ENCODE measurements around the gene LMTK3.
"Not testable (repeated sequence)": the region's sequence is repeated elsewhere in the genome, so short reads cannot be mapped to it uniquely, and the experiment has no call there.

LMTK3 gene

DNA sequence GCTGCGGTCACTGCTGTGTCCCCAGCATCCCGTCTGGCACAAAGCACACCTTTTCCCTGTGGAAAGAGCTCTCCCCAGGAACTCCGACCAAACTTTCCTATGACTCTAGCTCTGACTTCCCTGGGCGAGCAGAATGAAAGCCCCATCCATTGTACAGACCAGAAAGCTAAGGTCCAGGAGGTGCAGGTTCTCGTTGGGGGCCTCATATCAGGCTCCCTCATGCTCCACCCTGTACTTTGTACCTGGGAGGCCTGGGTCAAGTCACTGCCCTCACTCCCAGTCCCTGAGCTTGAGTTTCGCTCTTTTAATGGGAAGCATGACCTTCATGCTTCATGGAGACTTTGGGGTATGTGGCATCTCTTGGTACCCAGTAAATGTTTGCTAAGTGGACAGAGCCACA lies 24.1 kb downstream of the LMTK3 start:
- no peak for DNase-seq

DNA sequence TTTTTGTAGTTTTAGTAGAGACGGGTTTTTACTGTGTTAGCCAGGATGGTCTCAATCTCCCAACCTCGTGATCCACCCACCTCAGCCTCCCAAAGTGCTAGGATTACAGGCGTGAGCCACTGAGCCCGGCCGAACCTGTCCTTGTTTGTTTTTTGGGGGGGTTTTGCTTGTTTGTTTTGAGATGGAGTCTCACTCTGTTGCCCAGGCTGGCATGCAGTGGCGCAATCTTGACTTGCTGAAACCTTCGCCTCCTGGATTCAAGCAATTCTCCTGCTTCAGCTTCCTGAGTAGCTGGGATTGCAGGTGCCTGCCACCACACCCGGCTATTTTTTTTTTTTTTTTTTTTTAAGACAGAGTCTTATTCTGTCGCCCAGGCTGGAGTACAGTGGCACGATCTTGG lies 24.9 kb downstream of the LMTK3 start:
- not testable (repeated sequence) for DNase-seq

DNA sequence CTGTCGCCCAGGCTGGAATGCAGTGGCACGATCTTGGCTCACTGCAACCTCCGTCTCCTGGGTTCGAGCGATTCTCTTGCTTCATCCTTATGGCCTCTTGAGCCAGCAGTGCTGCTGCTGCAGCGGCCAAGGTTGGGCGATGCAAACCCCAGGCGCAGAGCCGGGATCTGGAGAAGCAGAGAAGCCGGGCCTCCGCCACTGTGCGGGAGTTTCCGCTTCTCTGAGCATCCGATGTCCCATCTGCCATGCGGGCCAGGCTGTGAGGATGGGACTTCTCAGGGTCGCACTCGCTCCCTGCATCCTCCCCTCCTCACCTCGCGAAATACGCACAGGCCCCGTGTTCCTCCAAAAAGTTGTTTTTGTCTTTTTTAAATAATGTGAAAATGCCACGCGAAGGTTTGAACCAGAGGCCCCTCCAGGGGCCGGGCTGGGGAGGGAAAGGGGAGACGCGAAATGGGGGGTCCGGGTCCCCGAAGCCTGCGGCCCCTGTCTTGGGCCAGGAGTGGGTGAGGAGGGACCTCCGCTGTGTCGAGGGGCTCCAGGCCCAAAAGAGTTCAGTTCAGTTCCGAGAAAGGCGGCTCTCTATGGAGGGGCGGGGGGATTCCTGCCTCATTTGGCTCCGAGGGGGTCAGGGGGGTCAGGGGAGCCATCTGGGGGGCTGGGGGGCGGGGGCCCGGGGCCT lies 26.6 kb downstream of the LMTK3 start:
- DNase-seq, result no peak

DNA sequence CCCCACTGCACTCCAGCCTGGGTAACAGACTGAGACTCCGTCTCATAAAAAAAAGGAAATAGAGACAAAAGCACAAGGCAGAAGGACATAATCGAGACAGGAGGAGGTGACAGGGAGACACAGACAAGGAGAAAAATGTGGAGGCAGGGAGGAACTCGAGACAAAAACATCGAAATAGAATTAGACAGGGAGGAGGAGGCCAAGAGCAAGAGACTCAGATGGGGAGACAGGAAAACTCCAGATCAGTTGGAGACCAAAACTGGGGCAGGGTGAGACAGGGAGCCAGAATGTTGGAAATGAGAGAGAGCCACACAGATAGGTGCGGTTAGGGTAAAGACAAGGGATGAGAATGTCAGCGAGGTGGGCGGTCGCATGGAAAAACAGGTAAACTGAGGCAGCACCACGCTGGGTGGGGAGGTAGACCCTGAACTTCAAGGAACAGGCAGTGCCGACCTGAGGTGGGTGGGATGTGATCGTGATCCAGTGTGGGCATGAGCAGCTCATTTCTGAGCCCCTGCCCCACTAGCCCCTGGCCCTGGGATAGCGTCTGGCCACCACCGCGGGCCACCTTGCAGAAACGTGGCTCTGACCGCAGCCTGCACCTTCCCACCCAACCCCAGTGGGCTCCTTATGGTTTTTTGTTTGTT lies 27.3 kb downstream of the LMTK3 start:
- no peak for DNase-seq

DNA sequence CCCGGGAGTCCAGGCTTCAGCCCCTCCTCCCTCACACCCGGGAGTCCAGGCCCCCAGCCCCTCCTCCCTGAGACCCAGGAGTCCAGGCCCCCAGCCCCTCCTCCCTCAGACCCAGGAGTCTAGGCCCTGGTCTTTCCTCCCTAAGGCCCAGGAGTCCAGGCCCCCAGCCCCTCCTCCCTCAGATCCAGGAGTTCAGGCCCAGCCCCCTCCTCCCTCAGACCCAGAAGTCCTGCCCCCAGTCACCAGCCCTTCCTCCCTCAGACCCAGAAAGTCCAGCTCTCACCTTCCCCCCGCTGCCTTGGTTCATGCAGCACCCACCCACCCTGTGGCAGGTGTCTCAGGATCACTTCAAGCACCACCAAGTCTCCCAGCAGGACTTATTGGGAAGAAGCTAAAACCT lies 28.3 kb downstream of the LMTK3 start:
- no peak for DNase-seq

DNA sequence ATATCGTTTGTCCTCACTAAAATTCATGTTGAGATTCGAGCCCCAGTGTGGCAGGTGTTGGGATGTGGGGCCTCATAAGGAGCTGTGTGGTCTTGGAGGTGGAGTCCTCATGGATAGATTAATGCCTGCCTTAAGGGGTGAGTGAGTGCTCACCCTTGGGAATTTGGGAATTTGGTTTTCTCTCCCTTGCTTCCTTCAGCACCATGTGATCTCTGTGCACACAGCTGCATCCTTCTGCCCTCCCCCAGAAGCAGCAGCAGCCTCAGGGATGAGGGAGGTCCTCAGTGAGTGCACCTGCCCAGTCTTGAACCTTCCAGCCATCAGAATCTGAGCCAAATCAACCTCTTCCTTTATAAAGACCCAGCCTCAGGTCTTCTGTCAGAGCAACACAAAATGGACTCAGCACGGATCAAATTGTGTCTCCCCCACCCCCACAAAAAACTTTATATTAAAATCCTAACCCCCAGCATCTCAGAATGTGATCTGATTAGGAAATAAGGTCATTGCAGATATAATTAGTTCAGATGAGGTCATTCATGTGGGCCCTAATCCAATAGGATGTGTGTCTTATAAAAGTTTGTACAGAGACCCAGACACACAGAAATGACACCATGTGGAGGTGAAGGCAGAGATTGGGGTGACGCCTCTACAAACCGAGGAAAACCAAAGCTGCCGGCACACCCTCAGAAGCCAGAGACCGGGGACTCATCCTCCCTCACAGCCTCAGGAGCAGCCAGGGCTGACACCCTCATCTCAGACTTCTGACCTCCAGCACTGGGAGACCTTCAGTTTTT lies 29.6 kb downstream of the LMTK3 start:
- DNase-seq, result no peak

DNA sequence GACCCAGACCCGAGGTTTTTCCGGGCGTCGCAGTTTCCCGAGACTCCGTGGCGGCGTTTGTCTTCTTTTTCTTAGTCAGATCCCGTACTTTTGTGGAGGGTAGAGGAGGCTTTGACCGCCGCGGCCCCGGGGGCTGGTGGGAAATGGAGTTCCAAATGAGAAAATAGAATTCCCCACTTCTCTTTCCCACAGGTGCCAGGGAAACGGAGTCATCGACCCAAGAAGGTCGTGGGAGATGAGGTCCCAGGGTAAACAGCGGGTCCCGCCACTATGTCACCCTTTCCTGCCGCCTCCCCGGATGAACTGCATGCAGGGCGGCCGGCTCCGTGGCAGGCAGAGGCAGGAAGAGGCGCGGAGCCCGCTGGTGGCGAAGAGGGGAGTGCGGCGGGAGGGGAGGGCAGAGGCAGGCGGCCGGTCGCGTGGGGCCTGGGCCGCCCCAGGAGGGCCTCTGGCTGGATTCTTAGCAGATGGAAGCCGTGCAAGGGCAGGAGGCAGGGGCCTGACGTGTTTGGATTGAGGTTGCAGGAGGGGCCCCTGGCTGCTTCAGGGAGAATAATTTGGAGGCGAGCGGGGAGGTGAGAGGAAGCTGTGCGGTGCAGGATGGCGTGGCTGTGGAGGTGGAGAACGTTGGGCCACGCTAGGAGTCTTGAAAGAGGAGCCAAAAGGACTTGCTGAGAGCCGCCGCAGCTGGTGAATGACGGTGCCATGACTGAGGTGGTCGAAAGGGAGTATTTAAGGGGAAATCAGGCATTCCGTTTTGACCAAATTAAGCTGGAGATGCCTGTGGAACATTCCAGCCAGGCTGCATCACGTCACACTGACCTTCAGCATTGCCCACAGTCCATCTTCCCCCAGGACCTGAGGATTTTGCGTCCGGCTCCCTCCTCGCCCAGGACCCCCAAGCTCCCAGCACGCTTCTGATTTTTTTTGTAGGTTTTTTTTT lies 30.8 kb downstream of the LMTK3 start:
- no peak for DNase-seq

DNA sequence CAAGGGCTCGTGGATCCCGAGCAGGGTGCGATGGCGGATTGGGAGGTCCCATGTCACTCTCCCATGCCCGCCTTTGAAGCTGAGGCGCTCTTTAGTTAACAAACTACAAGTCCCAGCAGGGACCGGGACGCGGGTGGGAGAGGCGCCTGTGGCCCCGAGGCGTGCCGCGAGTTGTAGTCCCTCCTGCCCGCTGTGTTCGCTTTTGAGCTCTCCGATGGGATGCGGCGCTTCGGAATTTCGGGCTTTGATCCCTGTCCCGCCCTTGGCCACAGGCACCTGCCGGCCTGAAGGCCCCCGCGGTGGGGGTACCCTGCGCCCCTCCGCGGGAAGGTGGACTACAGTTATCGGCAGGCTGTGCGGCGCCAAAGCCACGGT lies 31.5 kb downstream of the LMTK3 start:
- no peak for DNase-seq

DNA sequence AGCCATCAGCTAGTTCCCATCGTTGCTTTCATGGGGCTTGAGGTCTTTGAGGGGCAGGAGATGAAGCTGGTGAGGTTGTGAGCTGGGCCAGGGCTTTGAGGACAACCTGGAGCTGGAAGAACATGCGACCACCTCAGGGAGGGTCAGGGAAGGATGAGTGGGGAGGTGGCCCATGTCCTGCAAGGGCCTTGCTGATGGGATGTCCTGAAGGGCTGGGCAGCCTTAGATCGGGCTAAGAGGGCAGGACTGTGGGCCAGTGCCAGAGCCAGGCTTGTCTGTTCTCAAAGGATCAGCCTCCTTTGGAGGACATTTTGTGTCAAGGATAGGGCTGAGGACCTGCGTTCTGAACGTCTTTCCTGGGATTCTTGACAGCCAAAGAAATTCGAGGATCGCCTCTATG lies 31.9 kb downstream of the LMTK3 start:
- no peak for DNase-seq

DNA sequence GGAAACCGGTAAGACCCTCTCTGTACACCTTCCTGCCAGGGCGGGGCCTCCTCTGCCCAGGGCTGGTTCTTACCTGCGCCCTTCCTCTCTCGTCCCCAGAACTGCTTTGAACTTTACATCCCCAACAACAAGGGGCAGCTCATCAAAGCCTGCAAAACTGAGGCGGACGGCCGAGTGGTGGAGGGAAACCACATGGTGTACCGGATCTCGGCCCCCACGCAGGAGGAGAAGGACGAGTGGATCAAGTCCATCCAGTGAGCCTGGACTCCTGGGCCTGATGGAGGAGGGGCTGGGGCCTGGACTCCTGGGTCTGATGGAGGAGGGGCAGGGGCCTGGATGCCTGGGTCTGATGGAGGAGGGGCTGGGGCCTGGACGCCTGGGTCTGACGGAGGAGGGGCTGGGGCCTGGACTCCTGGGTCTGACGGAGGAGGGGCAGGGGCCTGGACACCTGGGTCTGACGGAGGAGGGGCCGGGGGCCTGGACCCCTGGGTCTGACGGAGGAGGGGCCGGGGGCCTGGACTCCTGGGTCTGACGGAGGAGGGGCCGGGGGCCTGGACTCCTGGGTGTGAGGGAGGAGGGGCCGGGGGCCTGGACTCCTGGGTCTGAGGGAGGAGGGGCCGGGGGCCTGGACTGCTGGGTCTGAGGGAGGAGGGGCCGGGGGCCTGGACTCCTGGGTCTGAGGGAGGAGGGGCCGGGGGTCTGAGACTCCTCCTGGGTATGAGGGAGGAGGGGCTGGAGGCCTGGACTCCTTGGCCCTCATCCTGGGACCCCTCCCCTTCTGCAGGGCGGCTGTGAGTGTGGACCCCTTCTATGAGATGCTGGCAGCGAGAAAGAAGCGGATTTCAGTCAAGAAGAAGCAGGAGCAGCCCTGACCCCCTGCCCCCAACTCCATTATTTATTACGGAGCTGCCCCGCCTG lies 33.0 kb downstream of the LMTK3 start:
- no peak for DNase-seq

DNA sequence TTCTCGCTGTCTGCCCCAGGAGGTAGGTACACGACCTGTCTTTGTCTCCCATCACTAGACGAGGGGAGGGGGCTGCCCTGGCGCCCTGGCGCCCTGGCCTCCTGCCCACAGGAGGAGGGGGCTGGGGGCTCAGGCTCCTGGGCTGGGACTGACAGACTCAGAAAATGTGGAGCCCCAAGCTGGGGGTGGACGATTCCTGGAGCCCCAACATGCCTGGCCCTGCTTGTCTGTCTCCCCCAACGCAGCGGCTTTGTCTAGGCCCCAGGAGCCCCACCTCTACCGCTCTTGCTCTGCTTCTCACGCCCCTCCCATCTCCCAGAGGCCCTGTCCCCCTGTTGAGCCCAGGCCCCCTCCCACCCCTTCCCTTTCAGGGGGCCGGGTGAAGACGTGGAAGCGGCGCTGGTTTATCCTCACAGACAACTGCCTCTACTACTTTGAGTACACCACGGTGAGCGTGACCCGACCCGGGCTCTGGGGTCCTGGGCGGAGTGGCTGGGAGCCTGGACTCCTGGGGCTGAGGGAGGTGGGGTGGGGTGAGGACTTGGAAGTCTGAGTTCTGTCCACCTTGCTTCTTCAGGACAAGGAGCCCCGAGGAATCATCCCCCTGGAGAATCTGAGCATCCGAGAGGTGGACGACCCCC lies 33.8 kb downstream of the LMTK3 start:
- no peak for DNase-seq

DNA sequence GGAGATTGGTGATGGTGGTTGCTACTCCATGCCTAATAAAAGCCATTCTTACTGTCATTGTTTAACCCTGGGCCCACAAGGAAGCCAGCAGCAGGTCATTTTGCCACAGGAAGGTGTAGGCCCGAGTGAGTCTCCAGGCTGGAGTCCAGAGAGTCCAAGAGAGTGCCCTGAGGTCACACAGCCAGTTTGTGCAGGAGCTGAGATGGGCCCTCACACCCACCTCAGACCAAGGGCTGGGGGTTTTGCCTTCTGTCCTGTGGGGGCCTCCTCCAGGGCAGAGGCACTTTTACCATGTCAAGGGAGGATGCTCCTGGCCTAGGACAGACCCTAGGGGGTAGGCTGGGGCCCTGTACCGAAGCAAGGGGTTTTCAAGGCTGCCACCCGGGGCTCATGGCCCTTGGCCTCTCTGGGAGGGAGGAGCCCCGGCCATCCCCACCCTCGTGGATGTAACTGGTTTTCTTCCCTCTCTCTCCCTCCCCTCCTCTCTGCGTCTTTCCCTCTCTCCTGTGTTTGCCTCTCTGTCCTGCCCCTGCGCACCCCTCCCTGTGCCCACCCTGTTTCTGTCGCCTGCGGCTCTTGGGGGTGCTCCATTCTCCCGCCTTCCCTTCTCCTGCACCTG lies 34.5 kb downstream of the LMTK3 start:
- DNase-seq, result no peak

DNA sequence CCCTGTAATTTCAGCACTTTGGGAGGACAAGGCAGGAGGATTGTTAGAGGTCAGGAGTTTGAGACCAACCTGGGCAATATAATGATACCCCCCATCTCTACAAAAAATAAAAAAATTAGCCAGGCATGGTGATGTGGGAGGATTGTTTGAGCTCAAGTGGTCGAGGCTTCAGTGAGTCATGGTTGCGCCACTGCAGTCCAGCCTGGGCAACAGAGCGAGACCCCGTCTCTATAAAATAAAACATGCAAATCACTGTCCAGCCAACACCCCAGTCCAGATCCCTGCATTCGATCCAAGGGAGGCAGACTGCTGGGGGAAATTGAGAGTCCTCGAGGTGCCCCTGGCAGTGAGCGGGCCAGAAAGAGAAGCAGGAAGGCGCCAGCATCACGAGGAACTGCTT lies 35.5 kb downstream of the LMTK3 start:
- no peak for DNase-seq

DNA sequence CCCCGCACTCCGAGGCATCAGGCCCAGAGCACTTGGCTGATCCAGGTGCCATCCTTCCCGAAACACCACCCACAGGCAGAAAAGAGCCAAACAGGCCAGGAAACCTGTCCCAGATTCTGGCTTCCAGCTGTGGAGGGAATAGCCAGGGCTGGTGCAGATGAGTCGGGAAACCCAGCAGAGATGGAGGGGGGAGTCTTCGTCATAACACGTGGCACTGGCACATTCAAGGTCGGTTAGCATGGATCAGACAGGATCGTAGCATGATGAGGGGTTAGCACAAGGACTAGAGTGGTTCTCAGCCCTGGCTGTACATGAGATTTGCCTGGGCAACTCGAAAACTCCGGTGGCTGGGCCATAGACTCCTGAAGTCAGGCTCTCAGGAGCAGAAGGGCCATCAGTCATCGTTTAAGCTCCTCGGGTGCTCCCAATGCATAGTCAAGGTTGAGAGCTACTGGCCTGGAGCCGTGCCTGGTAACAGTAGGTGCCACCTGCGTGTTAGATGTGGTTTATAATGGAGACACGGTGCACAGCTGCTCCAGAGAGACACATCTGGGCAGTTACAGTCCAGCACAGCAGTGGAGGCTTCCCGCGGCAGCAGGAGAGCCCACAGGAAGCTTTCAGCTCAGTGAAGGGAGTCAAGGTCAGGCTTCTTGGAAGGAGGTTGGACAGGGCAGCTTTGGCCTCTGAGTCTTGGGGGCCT lies 36.1 kb downstream of the LMTK3 start:
- no peak for DNase-seq

DNA sequence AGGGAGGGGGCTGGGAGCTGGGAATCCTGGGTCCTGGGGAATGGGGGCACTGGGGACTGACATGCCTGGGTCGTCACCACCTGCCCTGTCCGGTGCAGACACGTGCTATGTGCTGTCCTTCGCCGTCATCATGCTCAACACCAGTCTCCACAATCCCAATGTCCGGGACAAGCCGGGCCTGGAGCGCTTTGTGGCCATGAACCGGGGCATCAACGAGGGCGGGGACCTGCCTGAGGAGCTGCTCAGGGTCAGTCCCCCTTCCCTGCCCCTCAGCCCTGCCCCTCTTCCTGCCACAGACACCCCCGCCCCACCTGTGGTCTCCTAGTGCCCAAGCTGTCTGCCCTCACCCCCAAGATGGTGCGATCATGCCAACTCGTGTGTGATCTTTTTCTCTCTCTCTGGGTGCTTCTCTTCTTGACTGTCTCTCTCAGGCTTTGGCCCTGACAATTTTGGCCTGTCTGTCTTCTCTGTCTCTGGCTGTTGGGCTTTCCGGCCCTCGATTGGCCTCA lies 37.5 kb downstream of the LMTK3 start:
- DNase-seq, result no peak

DNA sequence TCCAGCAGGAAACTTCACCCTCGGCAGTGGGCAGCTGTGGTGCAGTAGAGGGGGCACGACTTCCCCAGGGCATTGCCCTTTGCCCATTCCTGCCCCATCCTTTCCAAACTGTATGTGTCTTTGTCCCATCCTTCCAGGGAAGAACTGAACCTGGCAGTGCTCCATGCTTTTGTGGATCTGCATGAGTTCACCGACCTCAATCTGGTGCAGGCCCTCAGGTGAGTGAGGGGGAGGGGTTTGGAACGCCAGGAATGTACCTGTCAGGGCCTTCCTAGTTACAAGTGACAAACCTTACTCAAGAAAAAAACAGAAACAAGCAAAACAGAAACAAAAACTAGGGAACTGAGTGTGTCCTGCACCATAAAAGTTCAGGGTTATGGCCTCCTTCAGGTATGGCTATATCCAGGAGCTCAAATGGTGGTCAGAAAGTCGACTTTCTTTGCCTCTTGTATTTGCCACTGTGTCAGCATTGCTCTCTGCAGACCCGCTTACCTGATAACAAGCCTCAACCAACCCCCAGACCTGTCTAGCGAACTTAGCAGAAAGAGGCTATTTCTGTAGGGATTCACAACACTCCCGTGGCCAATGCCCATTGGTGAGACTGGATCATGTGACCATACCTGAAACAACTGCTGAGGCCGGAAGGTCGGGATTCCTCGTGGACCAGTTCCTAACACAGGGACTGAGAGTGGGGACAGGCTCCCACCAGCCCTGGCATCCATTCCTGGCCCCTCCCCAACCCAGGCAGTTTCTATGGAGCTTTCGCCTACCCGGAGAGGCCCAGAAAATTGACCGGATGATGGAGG lies 38.3 kb downstream of the LMTK3 start:
- DNase-seq, result no peak

DNA sequence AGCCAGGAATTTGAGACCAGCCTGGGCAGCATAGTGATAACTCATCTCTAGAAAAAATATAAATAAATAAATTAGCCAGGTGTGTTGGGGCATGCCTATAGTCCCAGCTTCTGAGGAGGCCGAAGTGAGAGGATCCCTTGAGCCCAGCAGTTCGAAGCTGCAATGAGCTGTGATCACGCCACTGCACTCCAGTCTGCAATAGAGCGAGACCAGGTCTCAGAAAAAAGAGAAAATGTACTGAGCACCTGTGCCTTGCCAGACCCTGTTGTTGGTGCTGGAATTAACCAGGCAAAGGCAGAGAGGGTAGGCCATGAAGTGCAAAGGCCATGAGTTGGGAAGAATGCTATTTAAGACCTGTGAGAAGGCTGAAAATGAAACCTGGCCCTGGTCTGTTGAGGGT lies 39.8 kb downstream of the LMTK3 start:
- no peak for DNase-seq

DNA sequence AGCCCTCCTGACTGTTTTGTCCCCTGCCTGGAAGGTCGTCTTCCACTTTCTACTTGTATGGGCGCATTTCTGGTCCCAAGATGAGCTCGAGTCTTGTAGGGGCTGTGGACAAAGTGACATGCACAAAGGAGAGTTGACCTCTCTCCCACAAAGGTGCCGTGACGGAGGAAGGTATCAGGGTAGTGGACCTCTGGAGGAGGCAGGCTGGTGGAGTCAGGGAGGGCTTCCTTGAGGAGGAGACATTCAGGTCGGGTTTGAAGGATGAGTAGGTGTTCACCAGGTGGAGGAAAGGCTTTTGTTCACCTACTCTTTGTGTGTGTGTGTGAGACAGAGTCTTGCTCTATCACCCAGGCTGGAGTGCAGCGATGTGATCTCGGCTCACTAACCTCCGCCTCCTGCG lies 40.8 kb downstream of the LMTK3 start:
- DNase-seq, result no peak

All from NCI-H524 treated with DMSO at 0.1 percent for 48 hours (cell line).